H9 (cell line): ENCODE data around the gene ZC3H15. TPM values are rescaled to one million over a fixed set of nuclear protein-coding genes. Genes with fewer than 3 reads are reported as not detected.

Experiments used
- DNase-seq: peaks from one replicate; pipeline ENCODE4 v3.0.0-alpha.2; 2017
- H2AFZ ChIP-seq: one replicate; pipeline ENCODE4 v1.6.1; 2013; ENCODE audit warnings: mild to moderate bottlenecking, low read length, control low read depth, moderate library complexity
- H2AK5ac ChIP-seq: 2 replicates; pipeline ENCODE4 v1.6.1; 2013; ENCODE audit warnings: low read length, control low read depth, mixed read lengths; ENCODE audit not compliant: insufficient read length
- H2BK120ac ChIP-seq: one replicate; pipeline ENCODE4 v1.6.1; 2013; ENCODE audit warnings: low read depth, mild to moderate bottlenecking, low read length, control low read depth, inconsistent platforms; ENCODE audit not compliant: poor library complexity, severe bottlenecking
- H2BK12ac ChIP-seq: 2 replicates; pipeline ENCODE4 v1.6.1; 2013; ENCODE audit warnings: low read length, control low read depth, mixed read lengths, low read depth; ENCODE audit not compliant: insufficient read length
- H2BK15ac ChIP-seq: 2 replicates; pipeline ENCODE4 v1.6.1; 2013; ENCODE audit warnings: low read depth, low read length, control low read depth
- H2BK20ac ChIP-seq: one replicate; pipeline ENCODE4 v1.6.1; 2013; ENCODE audit warnings: low read depth, mild to moderate bottlenecking, low read length, control low read depth, inconsistent platforms; ENCODE audit not compliant: poor library complexity, severe bottlenecking
- H2BK5ac ChIP-seq: 2 replicates; pipeline ENCODE4 v1.6.1; 2013; ENCODE audit warnings: low read length, control low read depth, mixed read lengths; ENCODE audit not compliant: insufficient read length
- H3K14ac ChIP-seq: 2 replicates; pipeline ENCODE4 v1.6.1; 2013; ENCODE audit warnings: low read length, control low read depth; ENCODE audit not compliant: insufficient read depth
- H3K18ac ChIP-seq: 2 replicates; pipeline ENCODE4 v1.6.1; 2013; ENCODE audit warnings: low read depth, mild to moderate bottlenecking, mixed read lengths, low read length, control low read depth; ENCODE audit not compliant: insufficient read length
- H3K23ac ChIP-seq: 2 replicates; pipeline ENCODE4 v1.6.1; 2013; ENCODE audit warnings: low read length, control low read depth, mixed read lengths, low read depth; ENCODE audit not compliant: insufficient read length
- H3K23me2 ChIP-seq: 2 replicates; pipeline ENCODE4 v1.6.1; 2013; ENCODE audit warnings: low read depth, mild to moderate bottlenecking, mixed read lengths, low read length, control low read depth; ENCODE audit not compliant: insufficient read length, poor library complexity, severe bottlenecking
- H3K27ac ChIP-seq: 2 replicates; pipeline ENCODE4 v1.5.1; 2013; ENCODE audit warnings: low read length, control low read depth, mixed read lengths, low read depth; ENCODE audit not compliant: insufficient read length
- H3K27me3 ChIP-seq: 2 replicates; pipeline ENCODE4 v1.6.1; 2013; ENCODE audit warnings: low read length, control low read depth, inconsistent platforms; ENCODE audit not compliant: insufficient read depth
- H3K4ac ChIP-seq: 2 replicates; pipeline ENCODE4 v1.6.1; 2013; ENCODE audit warnings: low read depth, mild to moderate bottlenecking, control low read depth, inconsistent platforms, low read length, moderate library complexity
- H3K4me1 ChIP-seq: 2 replicates; pipeline ENCODE4 v1.6.1; 2013; ENCODE audit warnings: low read length, control low read depth, inconsistent platforms; ENCODE audit not compliant: insufficient read depth
- H3K4me2 ChIP-seq: 2 replicates; pipeline ENCODE4 v1.6.1; 2013; ENCODE audit warnings: low read length, control low read depth, mixed read lengths; ENCODE audit not compliant: insufficient read length, insufficient read depth
- H3K56ac ChIP-seq: 2 replicates; pipeline ENCODE4 v1.6.1; 2013; ENCODE audit warnings: low read depth, mild to moderate bottlenecking, mixed read lengths, low read length, control low read depth; ENCODE audit not compliant: insufficient read length
- H3K79me1 ChIP-seq: 2 replicates; pipeline ENCODE4 v1.6.1; 2013; ENCODE audit warnings: low read depth, mild to moderate bottlenecking, moderate library complexity, low read length, control low read depth, inconsistent platforms; ENCODE audit not compliant: insufficient read depth, poor library complexity, severe bottlenecking
- H3K79me2 ChIP-seq: 2 replicates; pipeline ENCODE4 v1.6.1; 2013; ENCODE audit warnings: low read length, control low read depth, inconsistent platforms; ENCODE audit not compliant: insufficient read depth
- H3K9ac ChIP-seq: 2 replicates; pipeline ENCODE4 v1.6.1; 2013; ENCODE audit warnings: low read length, control low read depth, mixed read lengths; ENCODE audit not compliant: insufficient read length; ENCODE audit errors: extremely low read depth
- H3K9me3 ChIP-seq: one replicate; pipeline ENCODE4 v1.6.1; 2013; ENCODE audit warnings: low read depth, low read length, inconsistent platforms; ENCODE audit not compliant: control insufficient read depth
- H3T11ph ChIP-seq: one replicate; pipeline ENCODE4 v1.6.1; 2013; ENCODE audit warnings: mild to moderate bottlenecking, low read length, control low read depth, inconsistent platforms
- H4K20me1 ChIP-seq: one replicate; pipeline ENCODE4 v1.6.1; 2013; ENCODE audit not compliant: control insufficient read depth, insufficient read length, insufficient read depth
- H4K5ac ChIP-seq: 2 replicates; pipeline ENCODE4 v1.6.1; 2013; ENCODE audit warnings: low read depth, mild to moderate bottlenecking, mixed read lengths, low read length, control low read depth; ENCODE audit not compliant: insufficient read length
- H4K8ac ChIP-seq: replicated peaks from 2 replicates; pipeline ENCODE4 v1.6.1; 2013; ENCODE audit warnings: low read length, control low read depth, mixed read lengths, low read depth; ENCODE audit not compliant: insufficient read length
- H4K91ac ChIP-seq: 2 replicates; pipeline ENCODE4 v1.6.1; 2013; ENCODE audit warnings: low read depth, mild to moderate bottlenecking, moderate library complexity, mixed read lengths, low read length, control low read depth; ENCODE audit not compliant: insufficient read length
- H3K27ac Mint-ChIP-seq, 3 experiments: 2 replicates in 2 of 3; 3 replicates in 1 of 3; pipeline ENCODE4 v1.8.0; 2020 to 2021; ENCODE audit warnings: mixed read lengths in 3 of 3, mild to moderate bottlenecking in 1 of 3, moderate library complexity in 1 of 3
- H3K27me3 Mint-ChIP-seq: 2 replicates; pipeline ENCODE4 v1.8.0; 2021; ENCODE audit warnings: low read depth, mild to moderate bottlenecking, moderate library complexity, mixed read lengths
- H3K36me3 Mint-ChIP-seq, 3 experiments: 2 replicates in 2 of 3; 3 replicates in 1 of 3; pipeline ENCODE4 v1.8.0; 2020 to 2021; ENCODE audit warnings: low read depth in 3 of 3, mixed read lengths in 3 of 3; ENCODE audit not compliant: insufficient read depth in 1 of 3
- H3K4me1 Mint-ChIP-seq, 2 experiments: 2 replicates each; pipeline ENCODE4 v1.8.0; 2020; ENCODE audit warnings: mixed read lengths in 2 of 2
- H3K4me3 Mint-ChIP-seq, 2 experiments: 2 replicates in 1 of 2; 3 replicates in 1 of 2; pipeline ENCODE4 v1.8.0; 2020 to 2021; ENCODE audit warnings: mild to moderate bottlenecking in 2 of 2, mixed read lengths in 2 of 2, moderate library complexity in 1 of 2
- H3K9me3 Mint-ChIP-seq, 2 experiments: 2 replicates in 1 of 2; 3 replicates in 1 of 2; pipeline ENCODE4 v1.8.0; 2020; ENCODE audit warnings: mild to moderate bottlenecking in 2 of 2, mixed read lengths in 2 of 2, moderate library complexity in 1 of 2
- WGBS: extraction: QIAGEN DNeasy Blood & Tissue Kit; methylation state at CpG from one replicate; pipeline ENCODE4 v1.1.7; 2013; ENCODE audit warnings: missing lambda C conversion rate, low lambda C conversion rate, mixed read lengths; ENCODE audit not compliant: insufficient read length; ENCODE audit errors: extremely low coverage; 5-methylcytosine and 5-hydroxymethylcytosine counted together
- total RNA-seq: library from RNA; stranded (reverse); gene quantifications from 2 replicates; pipeline ENCODE4 v1.2.1, GENCODE V29; 2021
- TF ChIP-seq, protein P1 (sequence below): fragments of 200-600 bp; sonication (generic); conservative IDR thresholded peaks from 3 replicates; pipeline ENCODE4 v1.8.0; 2021; ENCODE audit warnings: antibody characterized with exemption, mild to moderate bottlenecking

Gene ZC3H15
- total RNA-seq, 1 experiment from 2014 or later = 71.3 TPM

DNA sequence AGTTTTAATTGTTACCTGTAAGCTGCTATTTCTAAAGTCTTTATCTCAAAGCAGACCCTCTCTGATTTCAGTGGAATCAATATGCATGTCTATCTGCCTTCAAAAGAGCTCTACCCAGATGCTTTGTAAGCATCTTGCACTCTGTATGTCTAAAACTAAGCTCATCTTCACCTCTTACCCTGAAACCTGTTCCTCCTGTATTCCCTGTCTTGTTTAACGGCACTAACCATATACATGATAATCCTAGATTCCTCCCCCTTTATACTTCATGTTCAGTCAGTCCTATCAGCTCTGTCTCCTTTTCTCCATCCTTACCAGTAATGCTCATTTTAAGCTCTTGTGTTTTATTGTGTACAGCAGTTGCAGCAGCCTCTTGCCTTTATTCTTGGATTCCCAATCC lies 12.8 kb downstream of the ZC3H15 start:
- H3K4me2 ChIP-seq = no peak overlapping the region
- H3K9ac ChIP-seq = no peak overlapping the region
- no peak for DNase-seq
- no peak overlapping the region for H3K56ac ChIP-seq
- H2BK12ac ChIP-seq = no peak overlapping the region
- peak overlapping the region in 1 of 3 experiments; percentile 4; a peak in 1 of 7 replicates for H3K27ac Mint-ChIP-seq
- no peak overlapping the region for H2BK120ac ChIP-seq
- no peak overlapping the region for H2BK5ac ChIP-seq
- H3K79me2 ChIP-seq = peaks cover 3% of the 10 kb centered on the region; the same call in 1 of the 2 replicates
- H3K14ac ChIP-seq = no peak overlapping the region
- peaks cover 3% of the 10 kb centered on the region for H3K79me1 ChIP-seq
- H3T11ph ChIP-seq = no peak overlapping the region
- H2AFZ ChIP-seq = no peak overlapping the region
- H4K20me1 ChIP-seq = no peaks in the 10 kb centered on the region
- no peaks in the 10 kb centered on the region for H3K4me1 ChIP-seq
- H2BK15ac ChIP-seq = no peak overlapping the region
- H3K23ac ChIP-seq = no peak overlapping the region
- TF ChIP-seq, protein P1, sequence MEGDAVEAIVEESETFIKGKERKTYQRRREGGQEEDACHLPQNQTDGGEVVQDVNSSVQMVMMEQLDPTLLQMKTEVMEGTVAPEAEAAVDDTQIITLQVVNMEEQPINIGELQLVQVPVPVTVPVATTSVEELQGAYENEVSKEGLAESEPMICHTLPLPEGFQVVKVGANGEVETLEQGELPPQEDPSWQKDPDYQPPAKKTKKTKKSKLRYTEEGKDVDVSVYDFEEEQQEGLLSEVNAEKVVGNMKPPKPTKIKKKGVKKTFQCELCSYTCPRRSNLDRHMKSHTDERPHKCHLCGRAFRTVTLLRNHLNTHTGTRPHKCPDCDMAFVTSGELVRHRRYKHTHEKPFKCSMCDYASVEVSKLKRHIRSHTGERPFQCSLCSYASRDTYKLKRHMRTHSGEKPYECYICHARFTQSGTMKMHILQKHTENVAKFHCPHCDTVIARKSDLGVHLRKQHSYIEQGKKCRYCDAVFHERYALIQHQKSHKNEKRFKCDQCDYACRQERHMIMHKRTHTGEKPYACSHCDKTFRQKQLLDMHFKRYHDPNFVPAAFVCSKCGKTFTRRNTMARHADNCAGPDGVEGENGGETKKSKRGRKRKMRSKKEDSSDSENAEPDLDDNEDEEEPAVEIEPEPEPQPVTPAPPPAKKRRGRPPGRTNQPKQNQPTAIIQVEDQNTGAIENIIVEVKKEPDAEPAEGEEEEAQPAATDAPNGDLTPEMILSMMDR = no peak
- no peaks in the 10 kb centered on the region for H3K4me1 Mint-ChIP-seq
- no peak overlapping the region for H2BK20ac ChIP-seq
- H3K4me3 Mint-ChIP-seq = no peak overlapping the region
- no peak overlapping the region for H4K91ac ChIP-seq
- H3K36me3 Mint-ChIP-seq = peaks cover 22 to 64% (median 52%) of the 10 kb centered on the region in 3 experiments
- no peak overlapping the region for H4K8ac ChIP-seq
- no CpG with 5 or more reads among the region's 1 CpG for WGBS
- no peak overlapping the region for H3K27ac ChIP-seq
- no peaks in the 10 kb centered on the region for H3K9me3 Mint-ChIP-seq
- H3K27me3 ChIP-seq = no peaks in the 10 kb centered on the region
- no peaks in the 10 kb centered on the region for H3K9me3 ChIP-seq
- no peak overlapping the region for H3K18ac ChIP-seq
- H3K4ac ChIP-seq = no peak overlapping the region
- no peak overlapping the region for H4K5ac ChIP-seq
- no peak overlapping the region for H2AK5ac ChIP-seq
- no peaks in the 10 kb centered on the region for H3K27me3 Mint-ChIP-seq
- H3K23me2 ChIP-seq = no peaks in the 10 kb centered on the region
